Left lung (tissue), 10 donors: ENCODE results near the gene NR5A1. TPM values are rescaled to one million over a fixed set of nuclear protein-coding genes. Genes with fewer than 3 reads are reported as not detected.

Experiments used
- ATAC-seq: fragments of 200-7000 bp; cut with Tn5 transposase; one replicate; pipeline ENCODE4 v1.9.1; 2020; ENCODE audit warnings: moderate library complexity
- DNase-seq, 4 donors: peaks; one replicate each; pipeline ENCODE4 v3.0.0-alpha.2; 2013 to 2020
- H3K27ac ChIP-seq, 2 donors: fragments of 200-600 bp; sonication (generic) in 1 of 2; one replicate each; pipeline versions ENCODE4 v1.5.0 to v1.8.0; 2020 to 2021
- H3K27me3 ChIP-seq, 2 donors: fragments of 200-600 bp; sonication (generic) in 1 of 2; one replicate each; pipeline versions ENCODE4 v1.5.0 to v1.8.0; 2020 to 2021
- H3K36me3 ChIP-seq, 2 donors: fragments of 200-600 bp; sonication (generic) in 1 of 2; one replicate each; pipeline versions ENCODE4 v1.5.0 to v1.8.0; 2020 to 2021
- H3K4me1 ChIP-seq, 2 donors: fragments of 200-600 bp; one replicate each; pipeline ENCODE4 v1.8.0; 2021
- H3K4me3 ChIP-seq, 2 donors: fragments of 200-600 bp; sonication (generic) in 1 of 2; one replicate each; pipeline versions ENCODE4 v1.5.0 to v1.8.0; 2020 to 2021; ENCODE audit warnings: mild to moderate bottlenecking in 1 of 2
- H3K9me3 ChIP-seq, 2 donors: fragments of 200-600 bp; sonication (generic) in 1 of 2; one replicate each; pipeline versions ENCODE4 v1.5.0 to v1.8.0; 2020 to 2021
- intact Hi-C, 2 donors: fragments of 100-400 bp; cut with DNase I; formaldehyde crosslinking; loops; one replicate each; pipeline versions ENCODE4 v1.11.2 to v1.14.2; 2022
- polyA plus RNA-seq, 6 donors: library from polyadenylated mRNA; unstranded; fragments of 120-200 nt; gene quantifications; one replicate each; pipeline ENCODE4 v1.2.1, GENCODE V29; 2013; ENCODE audit not compliant: insufficient read length in 6 of 6
- total RNA-seq, 2 donors: library from RNA; stranded (reverse); fragmentation: NEBNext Ultra II Directional; extraction: Animal tissue kit (Norgen Biotek cat#: 25700); gene quantifications; one replicate each; pipeline ENCODE4 v1.2.1, GENCODE V29; 2021
- TF ChIP-seq, protein P1 (sequence below), 2 donors: fragments of 200-600 bp; sonication (generic) in 1 of 2; IDR thresholded peaks; one replicate each; pipeline versions ENCODE4 v1.5.0 to v1.8.0; 2021; ENCODE audit warnings: antibody characterized with exemption in 2 of 2
- donor health status: DM: no; HTN: yes; CAD: no.
- donor health status: DM: no; HTN: no; CAD: no.

Gene NR5A1
- total and polyA plus RNA-seq, 8 donors, result 0.06 to 0.26 (median 0.14) TPM; not detected in 5

DNA sequence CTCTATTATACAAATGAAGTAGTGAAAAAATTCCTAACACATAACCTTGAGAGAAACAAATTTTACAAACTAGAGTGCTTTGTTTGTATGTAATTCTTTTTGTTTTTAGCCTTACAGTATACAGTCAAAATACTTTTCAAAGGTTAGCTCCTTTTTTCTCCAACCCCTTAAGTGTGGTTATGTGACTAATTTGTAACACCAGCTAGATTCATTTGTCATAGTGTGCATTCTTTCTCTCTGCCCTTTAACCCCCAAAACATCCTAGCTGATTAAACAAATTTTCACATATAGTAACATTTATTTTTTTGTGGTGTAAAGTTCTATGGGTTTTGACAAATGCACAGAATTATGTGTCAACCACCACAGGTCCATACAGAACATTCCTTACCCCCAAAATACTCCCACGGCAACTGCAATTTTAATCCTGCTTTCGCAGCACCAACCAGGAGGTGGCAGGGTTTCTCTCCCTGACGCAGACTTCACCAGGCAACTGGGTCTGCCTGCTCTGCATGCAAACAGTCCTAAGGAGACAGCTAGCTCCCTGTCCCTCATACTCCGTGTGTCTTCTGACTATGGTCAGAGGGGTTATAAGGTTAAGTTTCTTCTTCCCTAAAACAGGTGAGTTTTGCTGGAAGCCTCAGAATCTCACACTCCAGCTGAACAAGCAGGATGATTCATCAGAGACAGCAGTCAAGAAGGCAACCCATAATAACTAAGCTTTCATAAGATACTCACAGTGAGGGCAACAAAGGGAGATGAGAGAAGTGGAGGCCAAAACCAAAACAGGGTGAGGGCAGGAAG, 44.5 kb upstream of the NR5A1 start:
- H3K27ac ChIP-seq, result no peak overlapping the region
- peak; percentile 96 for ATAC-seq
- TF ChIP-seq, protein P1, sequence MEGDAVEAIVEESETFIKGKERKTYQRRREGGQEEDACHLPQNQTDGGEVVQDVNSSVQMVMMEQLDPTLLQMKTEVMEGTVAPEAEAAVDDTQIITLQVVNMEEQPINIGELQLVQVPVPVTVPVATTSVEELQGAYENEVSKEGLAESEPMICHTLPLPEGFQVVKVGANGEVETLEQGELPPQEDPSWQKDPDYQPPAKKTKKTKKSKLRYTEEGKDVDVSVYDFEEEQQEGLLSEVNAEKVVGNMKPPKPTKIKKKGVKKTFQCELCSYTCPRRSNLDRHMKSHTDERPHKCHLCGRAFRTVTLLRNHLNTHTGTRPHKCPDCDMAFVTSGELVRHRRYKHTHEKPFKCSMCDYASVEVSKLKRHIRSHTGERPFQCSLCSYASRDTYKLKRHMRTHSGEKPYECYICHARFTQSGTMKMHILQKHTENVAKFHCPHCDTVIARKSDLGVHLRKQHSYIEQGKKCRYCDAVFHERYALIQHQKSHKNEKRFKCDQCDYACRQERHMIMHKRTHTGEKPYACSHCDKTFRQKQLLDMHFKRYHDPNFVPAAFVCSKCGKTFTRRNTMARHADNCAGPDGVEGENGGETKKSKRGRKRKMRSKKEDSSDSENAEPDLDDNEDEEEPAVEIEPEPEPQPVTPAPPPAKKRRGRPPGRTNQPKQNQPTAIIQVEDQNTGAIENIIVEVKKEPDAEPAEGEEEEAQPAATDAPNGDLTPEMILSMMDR (IDR thresholded peaks at IDR 0.05), result peak; percentile 5 to 50
- H3K4me1 ChIP-seq, result peaks cover 0 to 4% of the 10 kb centered on the region in 2 donors
- intact Hi-C loops, result no loop called here
- no peaks in the 10 kb centered on the region for H3K27me3 ChIP-seq
- no peaks in the 10 kb centered on the region for H3K9me3 ChIP-seq
- no peak overlapping the region for H3K4me3 ChIP-seq
- peak in 2 of 4 donors; percentile 46 to 70 for DNase-seq
- no peaks in the 10 kb centered on the region for H3K36me3 ChIP-seq

- H3K36me3 ChIP-seq, result no peaks in the 10 kb centered on the region
- ATAC-seq (no peak), DNase-seq (no peak)
- intact Hi-C loops, result no loop called here
- H3K4me1 ChIP-seq, result peaks cover 0 to 4% of the 10 kb centered on the region in 2 donors
- no peak overlapping the region for H3K4me3 ChIP-seq
- no peaks in the 10 kb centered on the region for H3K9me3 ChIP-seq
- H3K27me3 ChIP-seq, result no peaks in the 10 kb centered on the region
- TF ChIP-seq, protein P1 (IDR thresholded peaks at IDR 0.05), result no peak
- no peak overlapping the region for H3K27ac ChIP-seq
Measured at GRCh38 chr9:124550072-124550471, 42.9 kb upstream of the NR5A1 start.

- TF ChIP-seq, protein P1 (IDR thresholded peaks at IDR 0.05), result no peak
- intact Hi-C loops, result no loop called here
- H3K4me1 ChIP-seq, result peaks cover 0 to 4% of the 10 kb centered on the region in 2 donors
- H3K27ac ChIP-seq, result no peak overlapping the region
- H3K36me3 ChIP-seq, result no peaks in the 10 kb centered on the region
- no peaks in the 10 kb centered on the region for H3K9me3 ChIP-seq
- no peak for DNase-seq
- H3K27me3 ChIP-seq, result no peaks in the 10 kb centered on the region
- no peak overlapping the region for H3K4me3 ChIP-seq
- no peak for ATAC-seq
Measured at GRCh38 chr9:124549016-124549415, 41.8 kb upstream of the NR5A1 start.

- TF ChIP-seq, protein P1 (IDR thresholded peaks at IDR 0.05), result no peak
- no peaks in the 10 kb centered on the region for H3K27me3 ChIP-seq
- H3K27ac ChIP-seq, result no peak overlapping the region
- no peaks in the 10 kb centered on the region for H3K36me3 ChIP-seq
- no peaks in the 10 kb centered on the region for H3K4me1 ChIP-seq
- intact Hi-C loops, result no loop called here
- DNase-seq, result no peak
- H3K4me3 ChIP-seq, result no peak overlapping the region
- H3K9me3 ChIP-seq, result no peaks in the 10 kb centered on the region
- no peak for ATAC-seq
Measured at GRCh38 chr9:124544535-124544934, 37.3 kb upstream of the NR5A1 start.

- Histone ChIP-seq H3K27ac (no peak overlapping the region), H3K4me1 (peaks cover 0 to 3% of the 10 kb centered on the region in 2 donors), H3K36me3 (peaks cover 0 to 8% of the 10 kb centered on the region in 2 donors), H3K4me3 (no peak overlapping the region), H3K27me3 (no peaks in the 10 kb centered on the region), H3K9me3 (no peaks in the 10 kb centered on the region)
- TF ChIP-seq, protein P1 (IDR thresholded peaks at IDR 0.05), result no peak
- ATAC-seq (no peak), DNase-seq (no peak)
- intact Hi-C loops, result no loop called here
Measured at GRCh38 chr9:124541824-124542223, 34.6 kb upstream of the NR5A1 start.
